Activated T-helper 9 cell treated with anti-CD3 and anti-CD28 coated beads, Interleukin-2, amount 50 U/mL, for 16 hours (primary cell): ENCODE results near the gene PDGFA.

ENCODE experiments used
- DNase-seq: peaks from one replicate; pipeline ENCODE4 v3.0.0-alpha.2; 2020; ENCODE audit warnings: low read depth

The PDGFA gene

GRCh38 chr7:519484-520390 is at the start of gene PDGFA:
Gene PDGFA (minus strand): TSS chr7:519846. CDS start chr7:519001, 845 bp downstream.
- DNase-seq = no peak

- DNase-seq = no peak
These were observed 48.6 kb upstream of the PDGFA start for GRCh38 chr7:568031-568951.

- DNase-seq = no peak
These were observed 47.7 kb upstream of the PDGFA start for GRCh38 chr7:567305-567883.

DNA sequence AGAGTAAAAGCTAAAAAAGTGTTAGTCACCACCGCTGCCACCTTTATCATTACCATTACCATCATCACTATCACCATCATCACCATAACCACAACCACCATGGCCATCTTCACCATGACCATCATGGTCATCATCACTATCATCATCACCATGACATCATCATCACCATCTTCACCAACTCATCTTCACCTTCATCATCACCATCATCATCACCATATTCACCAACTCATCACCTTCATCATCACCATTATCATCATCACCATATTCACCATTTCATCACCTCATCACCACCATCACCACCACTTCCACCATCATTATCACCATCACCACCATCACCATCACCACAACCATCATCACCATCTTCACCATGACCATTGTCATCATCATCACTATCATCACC is 46.5 kb upstream of the PDGFA start:
- DNase-seq = no peak

DNA sequence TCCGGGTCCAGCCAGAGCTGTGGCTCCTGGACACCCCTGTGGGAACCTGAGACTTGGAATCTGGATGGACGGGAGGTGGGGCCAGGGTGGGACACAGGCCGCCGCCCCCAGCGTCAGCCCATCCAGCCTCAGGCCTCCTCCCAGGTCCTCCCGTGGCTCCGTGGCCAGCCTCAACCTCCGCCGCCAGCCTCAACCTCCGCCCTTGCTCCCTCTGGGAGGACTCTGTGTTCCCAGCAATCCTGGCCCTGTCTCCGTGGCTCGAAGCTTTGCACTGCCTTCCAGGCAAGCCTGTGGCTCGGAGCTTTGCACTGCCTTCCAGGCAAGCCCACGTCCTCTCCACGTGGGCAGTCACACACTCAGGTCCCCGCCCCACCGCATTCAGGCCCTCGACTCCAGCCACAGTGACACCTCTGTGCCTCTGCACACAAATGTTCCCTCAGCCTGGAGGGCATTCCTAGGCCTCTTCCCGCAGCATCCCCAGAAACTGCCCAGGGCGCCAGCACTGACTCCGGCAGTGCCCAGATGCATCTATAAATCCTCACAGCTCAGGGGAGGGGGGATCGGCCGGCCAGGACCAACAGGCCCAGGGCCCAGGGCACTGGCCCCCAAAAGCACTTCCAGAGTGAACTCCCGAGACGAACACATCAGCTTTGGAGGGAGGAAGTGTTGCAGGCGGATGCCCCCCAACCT is 44.7 kb upstream of the PDGFA start:
- no peak for DNase-seq

- no peak for DNase-seq
These were observed 44.1 kb upstream of the PDGFA start for GRCh38 chr7:563629-564170.

- no peak for DNase-seq
These were observed 43.4 kb upstream of the PDGFA start for GRCh38 chr7:562789-563628.

- no peak for DNase-seq
These were observed 42.7 kb upstream of the PDGFA start for GRCh38 chr7:562374-562675.

GRCh38 chr7:561631-562373 is 42.2 kb upstream of the PDGFA start:
- DNase-seq = no peak

GRCh38 chr7:560966-561630 is 41.5 kb upstream of the PDGFA start:
- no peak for DNase-seq

- no peak for DNase-seq
These were observed 39.7 kb upstream of the PDGFA start for GRCh38 chr7:559396-559705.

- no peak for DNase-seq
These were observed 37.9 kb upstream of the PDGFA start for GRCh38 chr7:557558-557881.

- no peak for DNase-seq
These were observed 37.4 kb upstream of the PDGFA start for GRCh38 chr7:556837-557557.

GRCh38 chr7:556291-556826 is 36.7 kb upstream of the PDGFA start:
- no peak for DNase-seq

DNA sequence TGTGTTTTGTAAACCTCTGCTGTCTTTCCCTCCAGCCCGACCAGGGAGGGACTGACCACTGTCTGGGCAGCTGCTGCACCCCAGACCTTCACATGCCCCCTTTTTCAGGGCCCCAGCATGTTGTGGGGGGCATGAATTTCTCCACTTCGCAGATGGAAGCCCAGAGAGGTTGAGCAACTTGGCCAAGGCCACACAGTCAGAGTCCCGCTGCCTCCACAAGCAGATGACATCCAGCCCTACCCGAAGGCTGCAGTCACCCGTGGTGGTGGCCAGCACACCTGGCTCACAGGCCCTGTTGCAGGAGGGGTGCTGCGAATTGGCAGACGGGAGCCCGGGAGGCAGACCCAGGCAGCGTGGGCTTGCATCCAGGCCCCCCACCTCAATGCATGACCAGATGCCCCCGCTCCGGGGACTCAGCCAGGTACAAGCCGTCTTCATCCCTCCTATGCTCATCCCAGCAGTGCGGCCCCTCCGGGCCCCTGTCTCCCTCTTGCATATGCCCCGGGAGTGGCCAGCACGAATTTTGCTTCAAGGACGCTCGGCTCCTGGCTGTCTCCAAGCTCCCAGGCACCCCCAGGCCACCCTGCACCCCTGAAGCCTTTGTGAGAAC is 36.0 kb upstream of the PDGFA start:
- DNase-seq = no peak

- DNase-seq = no peak
These were observed 34.0 kb upstream of the PDGFA start for GRCh38 chr7:553636-554111.

GRCh38 chr7:552868-553635 is 33.4 kb upstream of the PDGFA start:
- DNase-seq = no peak
